ENCODE data around the gene TRIM9. TPM values are rescaled to one million over a fixed set of nuclear protein-coding genes. Genes with fewer than 3 reads are reported as not detected.

Gene TRIM9
- total RNA-seq, 1 experiment from 2014 or later: 9.8 TPM

DNA sequence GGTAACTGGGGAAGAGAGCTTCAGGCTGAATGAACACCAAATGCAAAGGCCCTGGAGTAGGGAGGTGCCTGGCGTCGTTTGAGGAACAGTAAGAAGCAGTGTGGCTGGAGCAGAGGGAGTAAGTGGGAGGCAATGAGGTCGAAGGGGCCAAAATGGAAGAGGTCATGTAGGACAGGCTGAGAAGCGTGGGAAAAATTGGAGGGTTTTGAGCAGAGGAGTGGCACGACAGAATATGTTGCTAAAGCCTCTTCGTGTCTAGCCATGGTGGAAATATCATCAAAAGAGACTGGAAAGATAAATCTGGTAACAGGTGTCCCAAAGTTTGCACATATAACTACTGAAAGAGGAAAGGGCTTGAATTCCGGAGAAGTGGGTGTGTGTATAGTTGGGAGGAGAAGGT lies 1.9 kb downstream of the TRIM9 start:
- no TSS peak for BruUV-seq (replicated peaks)
- Histone ChIP-seq H3K4me1 (ENCODE audit: insufficient read depth, low read length, poor library complexity, severe bottlenecking) (peaks cover 14% of the 10 kb centered on the region), H3K4me3 (ENCODE audit: low read depth, low read length, poor library complexity, severe bottlenecking) (peak overlapping the region; percentile 69), H3K9me3 (ENCODE audit: low read depth, low read length, poor library complexity, severe bottlenecking) (no peaks in the 10 kb centered on the region), H3K27ac (ENCODE audit: low read depth, low read length, poor library complexity, severe bottlenecking) (no peak overlapping the region), H3K27me3 (replicated peaks; ENCODE audit: insufficient read depth, low read depth, low read length, poor library complexity) (no peaks in the 10 kb centered on the region), H3K36me3 (ENCODE audit: insufficient read depth, low read length, poor library complexity, severe bottlenecking) (no peaks in the 10 kb centered on the region)
- TF ChIP-seq CTCF (conservative IDR thresholded peaks at IDR 0.05; ENCODE audit: low read depth, low read length): no peak
- no peak for TF ChIP-seq EZH2 (IDR thresholded peaks at IDR 0.05; ENCODE audit: borderline replicate concordance, low read depth, low read length, poor library complexity, severe bottlenecking)
- CTCF ChIA-PET: interaction anchor here (0.8 kb wide), 1 partner anchor 126 kb away, joined by 9 read pairs; no protein-coding TSS in a partner anchor
- POLR2A ChIA-PET (ENCODE audit: low non-redundant PET): no interaction called here
- no peak for DNase-seq (ENCODE audit: low spot score)
- intact Hi-C loops (cut with micrococcal nuclease; ENCODE audit: unreplicated experiment): loop anchor here (10.0 kb wide), 1 partner anchor 138 kb away; no protein-coding TSS in a partner anchor

- Histone ChIP-seq H3K36me3 (ENCODE audit: insufficient read depth, low read length, poor library complexity, severe bottlenecking) (no peaks in the 10 kb centered on the region), H3K4me1 (ENCODE audit: insufficient read depth, low read length, poor library complexity, severe bottlenecking) (peaks cover 4% of the 10 kb centered on the region), H3K27ac (ENCODE audit: low read depth, low read length, poor library complexity, severe bottlenecking) (no peak overlapping the region), H3K9me3 (ENCODE audit: low read depth, low read length, poor library complexity, severe bottlenecking) (no peaks in the 10 kb centered on the region), H3K4me3 (ENCODE audit: low read depth, low read length, poor library complexity, severe bottlenecking) (no peak overlapping the region), H3K27me3 (replicated peaks; ENCODE audit: insufficient read depth, low read depth, low read length, poor library complexity) (no peaks in the 10 kb centered on the region)
- no TSS peak for BruUV-seq (replicated peaks)
- intact Hi-C loops (cut with micrococcal nuclease; ENCODE audit: unreplicated experiment): no loop called here
- TF ChIP-seq CTCF (conservative IDR thresholded peaks at IDR 0.05; ENCODE audit: low read depth, low read length): no peak
- TF ChIP-seq EZH2 (IDR thresholded peaks at IDR 0.05; ENCODE audit: borderline replicate concordance, low read depth, low read length, poor library complexity, severe bottlenecking): no peak
- no peak for DNase-seq (ENCODE audit: low spot score)
- ChIA-PET POLR2A (ENCODE audit: low non-redundant PET) (no interaction called here), CTCF (no interaction called here)
Measured at GRCh38 chr14:51089278-51089677, 5.6 kb downstream of the TRIM9 start.

DNA sequence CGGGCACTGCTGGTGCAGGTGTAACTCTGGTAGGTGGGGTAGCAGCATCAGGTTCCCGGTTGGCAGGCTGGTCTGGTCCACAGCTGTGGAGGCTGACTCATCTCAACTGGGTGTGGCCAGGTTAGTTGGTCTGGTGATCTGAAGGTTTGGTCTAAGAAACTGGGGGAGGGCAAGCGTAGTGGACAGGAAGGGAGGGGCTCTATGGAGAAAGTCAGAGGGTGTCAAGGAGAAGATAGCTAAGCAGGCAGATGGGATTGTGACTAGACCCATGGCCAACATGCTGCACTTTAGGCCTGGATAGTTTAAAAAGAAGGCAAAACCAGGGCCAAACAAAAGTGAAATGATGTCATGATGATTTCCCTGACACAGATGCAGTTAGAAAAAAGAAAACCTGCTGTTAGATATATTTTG lies 7.9 kb downstream of the TRIM9 start:
- intact Hi-C loops (cut with micrococcal nuclease; ENCODE audit: unreplicated experiment): no loop called here
- H3K36me3 ChIP-seq (ENCODE audit: insufficient read depth, low read length, poor library complexity, severe bottlenecking): no peaks in the 10 kb centered on the region
- TF ChIP-seq EZH2 (IDR thresholded peaks at IDR 0.05; ENCODE audit: borderline replicate concordance, low read depth, low read length, poor library complexity, severe bottlenecking): no peak
- TF ChIP-seq CTCF (conservative IDR thresholded peaks at IDR 0.05; ENCODE audit: low read depth, low read length): no peak
- ChIA-PET POLR2A (ENCODE audit: low non-redundant PET) (no interaction called here), CTCF (no interaction called here)
- no peaks in the 10 kb centered on the region for H3K27me3 ChIP-seq (replicated peaks; ENCODE audit: insufficient read depth, low read depth, low read length, poor library complexity)
- no peaks in the 10 kb centered on the region for H3K4me1 ChIP-seq (ENCODE audit: insufficient read depth, low read length, poor library complexity, severe bottlenecking)
- H3K4me3 ChIP-seq (ENCODE audit: low read depth, low read length, poor library complexity, severe bottlenecking): no peak overlapping the region
- H3K9me3 ChIP-seq (ENCODE audit: low read depth, low read length, poor library complexity, severe bottlenecking): no peaks in the 10 kb centered on the region
- H3K27ac ChIP-seq (ENCODE audit: low read depth, low read length, poor library complexity, severe bottlenecking): no peak overlapping the region
- BruUV-seq (replicated peaks): no TSS peak
- no peak for DNase-seq (ENCODE audit: low spot score)

Data from A673 (cell line).